Spleen (tissue), 11 donors: ENCODE data around the gene KCNAB2. TPM values are rescaled to one million over a fixed set of nuclear protein-coding genes. Genes with fewer than 3 reads are reported as not detected.

Experiments
- DNase-seq: peaks from one replicate; pipeline ENCODE4 v3.0.0-alpha.2; 2020
- H3K27ac ChIP-seq, 8 donors: fragments of 200-600 bp; sonication (generic) in 7 of 8; 1 replicate in 4 of 8; 2 replicates in 4 of 8; pipeline versions ENCODE4 v1.5.0 to v1.8.0; 2016 to 2021; ENCODE audit warnings: inconsistent platforms in 4 of 8, mild to moderate bottlenecking in 4 of 8, moderate library complexity in 1 of 8
- H3K27me3 ChIP-seq, 7 donors: fragments of 200-600 bp; sonication (generic) in 6 of 7; replicated peaks in 1 of 7; 1 replicate in 4 of 7; 2 replicates in 3 of 7; pipeline versions ENCODE4 v1.5.0 to v1.8.0; 2016 to 2021; ENCODE audit warnings: inconsistent platforms in 3 of 7, mild to moderate bottlenecking in 1 of 7
- H3K36me3 ChIP-seq, 6 donors: fragments of 200-600 bp; sonication (generic) in 5 of 6; 1 replicate in 4 of 6; 2 replicates in 2 of 6; pipeline versions ENCODE4 v1.5.0 to v1.8.0; 2016 to 2021; ENCODE audit warnings: inconsistent platforms in 2 of 6
- H3K4me1 ChIP-seq, 6 donors: fragments of 200-600 bp; sonication (generic) in 5 of 6; 1 replicate in 3 of 6; 2 replicates in 3 of 6; pipeline versions ENCODE4 v1.5.0 to v1.8.0; 2016 to 2021; ENCODE audit warnings: inconsistent platforms in 3 of 6
- H3K4me3 ChIP-seq, 8 donors: fragments of 200-600 bp; sonication (generic) in 7 of 8; 1 replicate in 4 of 8; 2 replicates in 4 of 8; pipeline versions ENCODE4 v1.5.0 to v1.8.0; 2016 to 2021; ENCODE audit warnings: inconsistent platforms in 4 of 8, mild to moderate bottlenecking in 4 of 8, moderate library complexity in 2 of 8
- H3K9me3 ChIP-seq, 8 donors: fragments of 200-600 bp; sonication (generic) in 7 of 8; 1 replicate in 4 of 8; 2 replicates in 4 of 8; pipeline versions ENCODE4 v1.5.0 to v1.8.0; 2016 to 2021; ENCODE audit warnings: inconsistent platforms in 4 of 8
- CTCF ChIP-seq, 11 experiments: fragments of 200-600 bp in 7 of 11; fragments of 450-650 bp in 4 of 11; sonication (generic) in 4 of 11; IDR thresholded peaks in 8 of 11; conservative IDR thresholded peaks in 3 of 11; 1 replicate in 7 of 11; 2 replicates in 4 of 11; pipeline versions ENCODE4 v1.4.0 to v1.8.0; 2016 to 2021; ENCODE audit warnings: antibody characterized with exemption in 11 of 11, inconsistent platforms in 4 of 11, mild to moderate bottlenecking in 1 of 11
- POLR2A ChIP-seq, 3 donors: fragments of 450-650 bp; IDR thresholded peaks; one replicate each; pipeline ENCODE4 v1.5.1; 2017; ENCODE audit warnings: antibody characterized with exemption in 3 of 3, mild to moderate bottlenecking in 1 of 3
- POLR2AphosphoS5 ChIP-seq, 3 donors: sonication (generic); formaldehyde crosslinking; IDR thresholded peaks; one replicate each; pipeline ENCODE4 v1.5.1; 2017; ENCODE audit warnings: antibody characterized with exemption in 3 of 3
- WGBS, 5 donors: extraction: QIAGEN DNeasy Blood & Tissue Kit in 3 of 5; methylation state at CpG; one replicate each; pipeline versions ENCODE4 v1.1.5 to v1.1.7; 2013 to 2018; 5-methylcytosine and 5-hydroxymethylcytosine counted together
- intact Hi-C: fragments of 100-400 bp; cut with DNase I; formaldehyde crosslinking; loops from one replicate; pipeline ENCODE4 v1.15.0; 2023; ENCODE audit warnings: low total_unique reads
- polyA plus RNA-seq, 3 donors: library from polyadenylated mRNA; stranded (reverse); fragments of 200-250 nt; gene quantifications; one replicate each; pipeline ENCODE4 v1.2.1, GENCODE V29; 2013
- total RNA-seq, 7 donors: library from RNA; depleted of rRNA in 3 of 7; stranded (reverse); fragments of >200 nt in 3 of 7; fragmentation: NEBNext Ultra II Directional in 4 of 7; extraction: Animal tissue kit (Norgen Biotek cat#: 25700) in 4 of 7; gene quantifications; one replicate each; pipeline versions ENCODE4 v1.1.0 to v1.2.1, GENCODE V29; 2016 to 2021
- donor health status: healthy with polysubstance abuse.
- donor health status: DM: no; HTN: no; CAD: no; lungs with moderate emphysema.
- donor health status: DM: no; HTN: no; CAD: no.
- donor health status: Bipolar disorder and iron deficiency.
- donor health status: healthy.
- donor health status: DM: no; HTN: no; CAD: no.
- donor health status: DM: yes; HTN: yes; CAD: no.

Gene KCNAB2
- total and polyA plus RNA-seq, 10 donors = 23.2 to 135 (median 94.0) TPM

- no peak for DNase-seq
- TF ChIP-seq CTCF (IDR thresholded peaks at IDR 0.05 in 8 of 11, conservative IDR thresholded peaks at IDR 0.05 in 3 of 11) = no peak
- TF ChIP-seq POLR2A (IDR thresholded peaks at IDR 0.05) = no peak
- no peak for TF ChIP-seq POLR2AphosphoS5 (IDR thresholded peaks at IDR 0.05)
- no peak overlapping the region for H3K4me3 ChIP-seq
- no peak overlapping the region for H3K27ac ChIP-seq
- H3K4me1 ChIP-seq = no peaks in the 10 kb centered on the region
- no peaks in the 10 kb centered on the region for H3K36me3 ChIP-seq
- peaks cover 0 to 43% (median 0%) of the 10 kb centered on the region in 7 donors for H3K27me3 ChIP-seq
- peaks cover 0 to 15% (median 5%) of the 10 kb centered on the region in 8 donors for H3K9me3 ChIP-seq
- 78 to 84% (median 83%) methylated on average over 13 of the region's 13 CpGs for WGBS, 5 donors
- intact Hi-C loops = no loop called here
Observed at GRCh38 chr1:6111991-6112689, 66.5 kb downstream of the KCNAB2 start.

GRCh38 chr1:6112690-6113005 is 67.0 kb downstream of the KCNAB2 start:
- Histone ChIP-seq H3K27ac (no peak overlapping the region), H3K4me1 (no peaks in the 10 kb centered on the region), H3K9me3 (peaks cover 2 to 20% (median 10%) of the 10 kb centered on the region in 8 donors), H3K36me3 (no peaks in the 10 kb centered on the region), H3K27me3 (peaks cover 0 to 43% (median 0%) of the 10 kb centered on the region in 7 donors), H3K4me3 (no peak overlapping the region)
- 41 to 86% (median 70%) methylated on average over 3 to 5 of the region's 5 CpGs for WGBS, 5 donors
- intact Hi-C loops = no loop called here
- no peak for DNase-seq
- no peak for TF ChIP-seq POLR2A (IDR thresholded peaks at IDR 0.05)
- no peak for TF ChIP-seq POLR2AphosphoS5 (IDR thresholded peaks at IDR 0.05)
- TF ChIP-seq CTCF (IDR thresholded peaks at IDR 0.05 in 8 of 11, conservative IDR thresholded peaks at IDR 0.05 in 3 of 11) = no peak

GRCh38 chr1:6113116-6113515 is 67.4 kb downstream of the KCNAB2 start:
- DNase-seq = peak; percentile 49
- Histone ChIP-seq H3K4me3 (no peak overlapping the region), H3K9me3 (peaks cover 2 to 25% (median 15%) of the 10 kb centered on the region in 8 donors), H3K36me3 (no peaks in the 10 kb centered on the region), H3K4me1 (no peaks in the 10 kb centered on the region), H3K27ac (no peak overlapping the region), H3K27me3 (peaks cover 0 to 38% (median 0%) of the 10 kb centered on the region in 7 donors)
- intact Hi-C loops = no loop called here
- TF ChIP-seq CTCF (IDR thresholded peaks at IDR 0.05 in 8 of 11, conservative IDR thresholded peaks at IDR 0.05 in 3 of 11) (no peak), POLR2A (IDR thresholded peaks at IDR 0.05) (no peak), POLR2AphosphoS5 (IDR thresholded peaks at IDR 0.05) (no peak)
- 28 to 41% (median 32%) methylated on average over 10 of the region's 10 CpGs for WGBS, 5 donors

- intact Hi-C loops = no loop called here
- Histone ChIP-seq H3K36me3 (no peaks in the 10 kb centered on the region), H3K27me3 (peaks cover 0 to 33% (median 0%) of the 10 kb centered on the region in 7 donors), H3K9me3 (peaks cover 2 to 27% (median 16%) of the 10 kb centered on the region in 8 donors), H3K27ac (no peak overlapping the region), H3K4me3 (no peak overlapping the region), H3K4me1 (no peaks in the 10 kb centered on the region)
- TF ChIP-seq CTCF (IDR thresholded peaks at IDR 0.05 in 8 of 11, conservative IDR thresholded peaks at IDR 0.05 in 3 of 11) (no peak), POLR2AphosphoS5 (IDR thresholded peaks at IDR 0.05) (no peak), POLR2A (IDR thresholded peaks at IDR 0.05) (no peak)
- 78 to 100% (median 93%) methylated on average over 2 to 14 of the region's 14 CpGs for WGBS, 5 donors
- DNase-seq = peak; percentile 34
Observed at GRCh38 chr1:6113745-6114144, 68.1 kb downstream of the KCNAB2 start.
